ENCODE results near the gene CCDC159.

DNA sequence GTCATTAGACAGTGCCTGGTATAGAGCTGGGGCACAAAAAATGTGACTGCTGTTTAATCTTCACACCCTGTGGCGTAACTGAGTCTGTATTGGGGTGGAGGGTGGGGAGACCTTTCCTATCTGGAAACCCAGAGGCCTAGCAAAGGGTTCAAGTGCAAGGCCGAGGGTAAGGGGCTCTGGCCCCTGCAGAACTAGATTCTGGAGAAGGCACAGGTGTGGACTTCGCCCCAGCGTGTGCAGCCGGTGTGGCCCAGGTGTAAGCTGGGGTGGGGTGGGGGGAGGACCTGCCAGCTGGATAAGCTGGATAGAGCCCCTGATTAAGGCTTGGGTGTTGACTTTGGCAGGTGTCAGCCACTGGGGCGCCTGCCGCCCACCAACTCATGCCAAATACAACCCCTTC, 8.2 kb upstream of the CCDC159 start:
- no peak for TF ChIP-seq EZH2phosphoT487 (IDR thresholded peaks at IDR 0.05; ENCODE audit: borderline replicate concordance, low read depth)
- TF ChIP-seq, protein P1, sequence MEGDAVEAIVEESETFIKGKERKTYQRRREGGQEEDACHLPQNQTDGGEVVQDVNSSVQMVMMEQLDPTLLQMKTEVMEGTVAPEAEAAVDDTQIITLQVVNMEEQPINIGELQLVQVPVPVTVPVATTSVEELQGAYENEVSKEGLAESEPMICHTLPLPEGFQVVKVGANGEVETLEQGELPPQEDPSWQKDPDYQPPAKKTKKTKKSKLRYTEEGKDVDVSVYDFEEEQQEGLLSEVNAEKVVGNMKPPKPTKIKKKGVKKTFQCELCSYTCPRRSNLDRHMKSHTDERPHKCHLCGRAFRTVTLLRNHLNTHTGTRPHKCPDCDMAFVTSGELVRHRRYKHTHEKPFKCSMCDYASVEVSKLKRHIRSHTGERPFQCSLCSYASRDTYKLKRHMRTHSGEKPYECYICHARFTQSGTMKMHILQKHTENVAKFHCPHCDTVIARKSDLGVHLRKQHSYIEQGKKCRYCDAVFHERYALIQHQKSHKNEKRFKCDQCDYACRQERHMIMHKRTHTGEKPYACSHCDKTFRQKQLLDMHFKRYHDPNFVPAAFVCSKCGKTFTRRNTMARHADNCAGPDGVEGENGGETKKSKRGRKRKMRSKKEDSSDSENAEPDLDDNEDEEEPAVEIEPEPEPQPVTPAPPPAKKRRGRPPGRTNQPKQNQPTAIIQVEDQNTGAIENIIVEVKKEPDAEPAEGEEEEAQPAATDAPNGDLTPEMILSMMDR (IDR thresholded peaks at IDR 0.05) = no peak
- TF ChIP-seq, protein P2, sequence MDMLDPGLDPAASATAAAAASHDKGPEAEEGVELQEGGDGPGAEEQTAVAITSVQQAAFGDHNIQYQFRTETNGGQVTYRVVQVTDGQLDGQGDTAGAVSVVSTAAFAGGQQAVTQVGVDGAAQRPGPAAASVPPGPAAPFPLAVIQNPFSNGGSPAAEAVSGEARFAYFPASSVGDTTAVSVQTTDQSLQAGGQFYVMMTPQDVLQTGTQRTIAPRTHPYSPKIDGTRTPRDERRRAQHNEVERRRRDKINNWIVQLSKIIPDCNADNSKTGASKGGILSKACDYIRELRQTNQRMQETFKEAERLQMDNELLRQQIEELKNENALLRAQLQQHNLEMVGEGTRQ (IDR thresholded peaks at IDR 0.05; ENCODE audit: borderline replicate concordance, low read depth, low read length) = no peak
- TF ChIP-seq FOSL2 (IDR thresholded peaks at IDR 0.05; ENCODE audit: borderline replicate concordance, low read depth) = no peak
- no peak for TF ChIP-seq EP300 (IDR thresholded peaks at IDR 0.05; ENCODE audit: borderline replicate concordance in 1 of 2, low read depth in 1 of 2, low read length in 1 of 2)
- TF ChIP-seq POLR2AphosphoS5 (IDR thresholded peaks at IDR 0.05; ENCODE audit: low read depth, low read length) = no peak
- TF ChIP-seq, protein P3, sequence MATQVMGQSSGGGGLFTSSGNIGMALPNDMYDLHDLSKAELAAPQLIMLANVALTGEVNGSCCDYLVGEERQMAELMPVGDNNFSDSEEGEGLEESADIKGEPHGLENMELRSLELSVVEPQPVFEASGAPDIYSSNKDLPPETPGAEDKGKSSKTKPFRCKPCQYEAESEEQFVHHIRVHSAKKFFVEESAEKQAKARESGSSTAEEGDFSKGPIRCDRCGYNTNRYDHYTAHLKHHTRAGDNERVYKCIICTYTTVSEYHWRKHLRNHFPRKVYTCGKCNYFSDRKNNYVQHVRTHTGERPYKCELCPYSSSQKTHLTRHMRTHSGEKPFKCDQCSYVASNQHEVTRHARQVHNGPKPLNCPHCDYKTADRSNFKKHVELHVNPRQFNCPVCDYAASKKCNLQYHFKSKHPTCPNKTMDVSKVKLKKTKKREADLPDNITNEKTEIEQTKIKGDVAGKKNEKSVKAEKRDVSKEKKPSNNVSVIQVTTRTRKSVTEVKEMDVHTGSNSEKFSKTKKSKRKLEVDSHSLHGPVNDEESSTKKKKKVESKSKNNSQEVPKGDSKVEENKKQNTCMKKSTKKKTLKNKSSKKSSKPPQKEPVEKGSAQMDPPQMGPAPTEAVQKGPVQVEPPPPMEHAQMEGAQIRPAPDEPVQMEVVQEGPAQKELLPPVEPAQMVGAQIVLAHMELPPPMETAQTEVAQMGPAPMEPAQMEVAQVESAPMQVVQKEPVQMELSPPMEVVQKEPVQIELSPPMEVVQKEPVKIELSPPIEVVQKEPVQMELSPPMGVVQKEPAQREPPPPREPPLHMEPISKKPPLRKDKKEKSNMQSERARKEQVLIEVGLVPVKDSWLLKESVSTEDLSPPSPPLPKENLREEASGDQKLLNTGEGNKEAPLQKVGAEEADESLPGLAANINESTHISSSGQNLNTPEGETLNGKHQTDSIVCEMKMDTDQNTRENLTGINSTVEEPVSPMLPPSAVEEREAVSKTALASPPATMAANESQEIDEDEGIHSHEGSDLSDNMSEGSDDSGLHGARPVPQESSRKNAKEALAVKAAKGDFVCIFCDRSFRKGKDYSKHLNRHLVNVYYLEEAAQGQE (IDR thresholded peaks at IDR 0.05; ENCODE audit: low read depth, low read length) = no peak
- no peak for TF ChIP-seq RAD21 (IDR thresholded peaks at IDR 0.05; ENCODE audit: low read length)
- no peak for TF ChIP-seq RFX5 (IDR thresholded peaks at IDR 0.05; ENCODE audit: low read length)
